Measurements from ENCODE around the gene KLF14.
"Not testable (repeated sequence)": the region's sequence is repeated elsewhere in the genome, so short reads cannot be mapped to it uniquely, and the experiment has no call there.

GRCh38 chr7:130692396-130692795 lies 41.6 kb downstream of the KLF14 start:
- TF ChIP-seq, protein P1, sequence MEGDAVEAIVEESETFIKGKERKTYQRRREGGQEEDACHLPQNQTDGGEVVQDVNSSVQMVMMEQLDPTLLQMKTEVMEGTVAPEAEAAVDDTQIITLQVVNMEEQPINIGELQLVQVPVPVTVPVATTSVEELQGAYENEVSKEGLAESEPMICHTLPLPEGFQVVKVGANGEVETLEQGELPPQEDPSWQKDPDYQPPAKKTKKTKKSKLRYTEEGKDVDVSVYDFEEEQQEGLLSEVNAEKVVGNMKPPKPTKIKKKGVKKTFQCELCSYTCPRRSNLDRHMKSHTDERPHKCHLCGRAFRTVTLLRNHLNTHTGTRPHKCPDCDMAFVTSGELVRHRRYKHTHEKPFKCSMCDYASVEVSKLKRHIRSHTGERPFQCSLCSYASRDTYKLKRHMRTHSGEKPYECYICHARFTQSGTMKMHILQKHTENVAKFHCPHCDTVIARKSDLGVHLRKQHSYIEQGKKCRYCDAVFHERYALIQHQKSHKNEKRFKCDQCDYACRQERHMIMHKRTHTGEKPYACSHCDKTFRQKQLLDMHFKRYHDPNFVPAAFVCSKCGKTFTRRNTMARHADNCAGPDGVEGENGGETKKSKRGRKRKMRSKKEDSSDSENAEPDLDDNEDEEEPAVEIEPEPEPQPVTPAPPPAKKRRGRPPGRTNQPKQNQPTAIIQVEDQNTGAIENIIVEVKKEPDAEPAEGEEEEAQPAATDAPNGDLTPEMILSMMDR (IDR thresholded peaks at IDR 0.05; ENCODE audit: low read depth, low read length, poor library complexity, severe bottlenecking), result not testable (repeated sequence)
- TF ChIP-seq EZH2phosphoT487 (IDR thresholded peaks at IDR 0.05; ENCODE audit: borderline replicate concordance, low read length), result not testable (repeated sequence)
